ENCODE results near the gene ASS1. TPM values are rescaled to one million over a fixed set of nuclear protein-coding genes. Genes with fewer than 3 reads are reported as not detected.
A peak's percentile ranks its signal among the peaks of the same experiment; 100 is the strongest.

Gene ASS1
- total and polyA plus RNA-seq, 2 of the 13 experiments (the other 11 are each of a cell fraction or from before 2014, with no cell fraction given), result 77.6 to 122 TPM

DNA sequence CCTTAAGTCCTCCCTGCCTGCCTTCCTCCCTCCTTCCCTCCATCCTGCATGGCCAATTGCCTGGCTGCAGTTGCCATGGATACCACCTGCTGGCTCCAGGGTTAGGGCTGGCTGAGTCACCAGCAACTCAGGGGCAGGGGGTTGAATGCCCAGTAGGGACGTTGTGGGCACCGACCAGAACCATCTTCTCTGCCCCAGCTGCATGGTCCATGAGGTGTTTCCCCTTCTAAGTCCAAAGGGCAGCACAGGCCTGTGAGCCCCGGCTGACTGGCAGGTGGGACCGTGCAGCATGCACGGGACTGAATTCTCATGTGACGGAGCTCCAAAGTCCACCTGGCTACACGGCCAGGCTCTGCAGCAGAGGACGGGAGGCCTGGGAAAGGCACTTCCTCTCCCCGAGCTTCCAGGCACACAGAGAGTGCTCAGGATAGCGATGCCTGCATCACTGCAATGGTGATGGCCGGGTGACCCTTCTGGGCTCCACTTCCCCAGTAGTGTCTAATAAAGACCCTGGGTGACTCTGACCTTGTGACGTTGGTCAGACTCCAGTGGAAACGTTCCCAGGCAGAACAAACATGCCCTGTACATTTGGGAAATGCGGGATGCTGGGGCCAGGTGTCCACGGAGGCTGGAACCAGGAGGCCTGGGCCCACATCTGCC, 5.7 kb downstream of the ASS1 start (continued):
- TF ChIP-seq ZBTB37 (CRISPR knock-in tag; IDR thresholded peaks at IDR 0.05), result no peak
- no peak for TF ChIP-seq ZNF569 (CRISPR knock-in tag; IDR thresholded peaks at IDR 0.05; ENCODE audit: borderline replicate concordance)
- TF ChIP-seq, protein P1, sequence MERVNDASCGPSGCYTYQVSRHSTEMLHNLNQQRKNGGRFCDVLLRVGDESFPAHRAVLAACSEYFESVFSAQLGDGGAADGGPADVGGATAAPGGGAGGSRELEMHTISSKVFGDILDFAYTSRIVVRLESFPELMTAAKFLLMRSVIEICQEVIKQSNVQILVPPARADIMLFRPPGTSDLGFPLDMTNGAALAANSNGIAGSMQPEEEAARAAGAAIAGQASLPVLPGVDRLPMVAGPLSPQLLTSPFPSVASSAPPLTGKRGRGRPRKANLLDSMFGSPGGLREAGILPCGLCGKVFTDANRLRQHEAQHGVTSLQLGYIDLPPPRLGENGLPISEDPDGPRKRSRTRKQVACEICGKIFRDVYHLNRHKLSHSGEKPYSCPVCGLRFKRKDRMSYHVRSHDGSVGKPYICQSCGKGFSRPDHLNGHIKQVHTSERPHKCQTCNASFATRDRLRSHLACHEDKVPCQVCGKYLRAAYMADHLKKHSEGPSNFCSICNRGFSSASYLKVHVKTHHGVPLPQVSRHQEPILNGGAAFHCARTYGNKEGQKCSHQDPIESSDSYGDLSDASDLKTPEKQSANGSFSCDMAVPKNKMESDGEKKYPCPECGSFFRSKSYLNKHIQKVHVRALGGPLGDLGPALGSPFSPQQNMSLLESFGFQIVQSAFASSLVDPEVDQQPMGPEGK (CRISPR knock-in tag; IDR thresholded peaks at IDR 0.05), result peak; percentile 83
- peak; percentile 54; the same call in 1 of the 2 replicates for TF ChIP-seq CBFB (CRISPR knock-in tag; IDR thresholded peaks at IDR 0.05)
- TF ChIP-seq MXD4 (CRISPR knock-in tag; IDR thresholded peaks at IDR 0.05), result peak; percentile 91
- TF ChIP-seq, protein P2, sequence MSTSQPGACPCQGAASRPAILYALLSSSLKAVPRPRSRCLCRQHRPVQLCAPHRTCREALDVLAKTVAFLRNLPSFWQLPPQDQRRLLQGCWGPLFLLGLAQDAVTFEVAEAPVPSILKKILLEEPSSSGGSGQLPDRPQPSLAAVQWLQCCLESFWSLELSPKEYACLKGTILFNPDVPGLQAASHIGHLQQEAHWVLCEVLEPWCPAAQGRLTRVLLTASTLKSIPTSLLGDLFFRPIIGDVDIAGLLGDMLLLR (CRISPR knock-in tag; IDR thresholded peaks at IDR 0.05), result peak; percentile 94
- peak; percentile 91 for TF ChIP-seq ZNF572 (CRISPR knock-in tag; IDR thresholded peaks at IDR 0.05)
- peak; percentile 93 for TF ChIP-seq HOXA5 (CRISPR knock-in tag; IDR thresholded peaks at IDR 0.05)
- TF ChIP-seq FIP1L1 (IDR thresholded peaks at IDR 0.05; ENCODE audit: borderline replicate concordance, insufficient read depth, low read depth, low read length), result no peak
- TF ChIP-seq SMAD1 (CRISPR knock-in tag; IDR thresholded peaks at IDR 0.05; ENCODE audit: borderline replicate concordance, low read depth), result peak; percentile 70; the same call in 1 of the 2 replicates
- TF ChIP-seq TCF7L2 (IDR thresholded peaks at IDR 0.05; ENCODE audit: low read depth, low read length), result no peak
- no peak for TF ChIP-seq SNAI1 (CRISPR knock-in tag; IDR thresholded peaks at IDR 0.05; ENCODE audit: borderline replicate concordance)
- peak; percentile 87; the same call in 1 of the 2 replicates for TF ChIP-seq JUND (CRISPR knock-in tag; IDR thresholded peaks at IDR 0.05)
- peak; percentile 81; the same call in 1 of the 2 replicates for TF ChIP-seq ZZZ3 (CRISPR knock-in tag; IDR thresholded peaks at IDR 0.05; ENCODE audit: borderline replicate concordance)
- TF ChIP-seq GPN1 (CRISPR knock-in tag; IDR thresholded peaks at IDR 0.05; ENCODE audit: borderline replicate concordance), result no peak
- peak; percentile 94 for TF ChIP-seq ZNF780A (CRISPR knock-in tag; IDR thresholded peaks at IDR 0.05)
- TF ChIP-seq ZFP36 (IDR thresholded peaks at IDR 0.05; ENCODE audit: borderline replicate concordance, low read depth, low read length, partially characterized antibody), result no peak
- no peak for TF ChIP-seq ASH2L (IDR thresholded peaks at IDR 0.05; ENCODE audit: insufficient read length, low read depth, low read length)
- TF ChIP-seq, protein P3, sequence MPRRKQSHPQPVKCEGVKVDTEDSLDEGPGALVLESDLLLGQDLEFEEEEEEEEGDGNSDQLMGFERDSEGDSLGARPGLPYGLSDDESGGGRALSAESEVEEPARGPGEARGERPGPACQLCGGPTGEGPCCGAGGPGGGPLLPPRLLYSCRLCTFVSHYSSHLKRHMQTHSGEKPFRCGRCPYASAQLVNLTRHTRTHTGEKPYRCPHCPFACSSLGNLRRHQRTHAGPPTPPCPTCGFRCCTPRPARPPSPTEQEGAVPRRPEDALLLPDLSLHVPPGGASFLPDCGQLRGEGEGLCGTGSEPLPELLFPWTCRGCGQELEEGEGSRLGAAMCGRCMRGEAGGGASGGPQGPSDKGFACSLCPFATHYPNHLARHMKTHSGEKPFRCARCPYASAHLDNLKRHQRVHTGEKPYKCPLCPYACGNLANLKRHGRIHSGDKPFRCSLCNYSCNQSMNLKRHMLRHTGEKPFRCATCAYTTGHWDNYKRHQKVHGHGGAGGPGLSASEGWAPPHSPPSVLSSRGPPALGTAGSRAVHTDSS (CRISPR knock-in tag; conservative IDR thresholded peaks at IDR 0.05), result no peak
- TF ChIP-seq NFRKB (IDR thresholded peaks at IDR 0.05), result no peak
- TF ChIP-seq ZNF329 (CRISPR knock-in tag; IDR thresholded peaks at IDR 0.05; ENCODE audit: low read depth), result peak; percentile 93

All from HepG2 (cell line).